Measurements from ENCODE around the gene REC8. TPM values are rescaled to one million over a fixed set of nuclear protein-coding genes. Genes with fewer than 3 reads are reported as not detected.

REC8 gene
- polyA plus RNA-seq, 4 donors = 46.0 to 93.7 (median 68.0) TPM

DNA sequence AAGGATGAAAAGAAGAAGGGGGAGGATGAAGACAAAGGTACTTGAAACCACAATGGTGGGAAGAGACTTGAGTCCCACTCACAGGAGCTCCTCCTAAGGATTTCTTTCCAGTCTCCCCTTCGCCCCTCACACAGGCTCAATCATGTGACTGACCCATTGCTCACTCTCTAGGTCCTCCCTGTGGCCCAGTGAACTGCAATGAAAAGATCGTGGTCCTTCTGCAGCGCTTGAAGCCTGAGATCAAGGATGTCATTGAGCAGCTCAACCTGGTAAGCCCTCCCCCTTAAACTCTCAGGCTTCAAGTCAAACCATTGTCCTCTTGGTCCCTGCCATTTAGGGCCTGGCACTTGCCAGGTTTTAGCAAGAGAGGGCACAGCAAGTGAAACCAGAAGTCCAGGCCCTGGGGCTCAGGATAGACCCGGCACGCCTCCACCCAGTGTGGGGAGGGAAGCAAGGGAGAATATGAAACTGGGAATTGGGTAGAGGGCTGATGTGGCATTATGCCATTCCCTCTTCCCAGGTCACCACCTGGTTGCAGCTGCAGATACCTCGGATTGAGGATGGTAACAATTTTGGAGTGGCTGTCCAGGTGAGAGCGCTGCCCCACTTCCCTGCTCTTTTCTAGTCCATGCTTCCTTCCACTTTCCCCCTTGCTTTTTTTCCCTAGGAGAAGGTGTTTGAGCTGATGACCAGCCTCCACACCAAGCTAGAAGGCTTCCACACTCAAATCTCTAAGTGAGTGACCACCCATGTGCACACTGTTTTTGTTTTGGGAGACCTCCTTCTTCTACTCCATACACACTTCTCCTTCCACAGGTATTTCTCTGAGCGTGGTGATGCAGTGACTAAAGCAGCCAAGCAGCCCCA is 34.1 kb upstream of the REC8 start:
- DNase-seq (ENCODE audit: low read depth in 4 of 4, low spot score in 2 of 4) = no peak

DNA sequence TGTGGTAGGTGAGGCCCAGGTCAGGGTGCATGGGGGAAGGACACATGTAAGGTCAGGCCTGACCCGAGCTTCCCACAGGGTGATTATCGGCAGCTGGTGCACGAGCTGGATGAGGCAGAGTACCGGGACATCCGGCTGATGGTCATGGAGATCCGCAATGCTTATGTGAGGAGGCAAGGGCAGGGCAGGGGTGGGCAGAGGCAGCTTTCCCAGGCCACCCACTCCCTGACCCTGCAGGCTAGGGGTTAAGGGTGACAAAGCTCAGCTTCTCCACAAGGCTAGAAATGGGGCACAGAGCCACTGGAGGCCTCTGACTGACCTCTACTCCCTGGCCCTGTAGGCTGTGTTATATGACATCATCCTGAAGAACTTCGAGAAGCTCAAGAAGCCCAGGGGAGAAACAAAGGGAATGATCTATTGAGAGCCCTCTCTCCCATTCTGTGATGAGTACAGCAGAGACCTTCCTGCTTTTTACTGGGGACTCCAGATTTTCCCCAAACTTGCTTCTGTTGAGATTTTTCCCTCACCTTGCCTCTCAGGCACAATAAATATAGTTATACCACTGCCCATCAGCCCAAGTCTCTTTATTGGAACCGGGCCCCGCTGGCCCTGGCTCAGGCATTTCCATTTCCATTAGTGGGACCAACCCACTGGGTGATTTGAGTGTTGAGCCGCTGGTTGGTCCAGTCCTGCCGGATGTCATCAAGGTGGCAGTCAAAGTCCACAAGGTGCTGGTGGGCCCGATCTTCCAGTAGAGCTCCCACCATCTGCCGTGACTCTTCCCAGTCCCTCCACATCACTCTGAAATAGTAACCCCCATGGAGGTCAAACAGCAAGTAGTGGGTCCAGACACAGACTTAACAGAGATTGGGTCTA is 33.2 kb upstream of the REC8 start:
- DNase-seq (ENCODE audit: low read depth in 4 of 4, low spot score in 2 of 4) = no peak

GRCh38 chr14:24139272-24139934 is 32.5 kb upstream of the REC8 start:
- no peak for DNase-seq (ENCODE audit: low read depth in 4 of 4, low spot score in 2 of 4)

GRCh38 chr14:24141097-24141880 is 30.6 kb upstream of the REC8 start, which contains the start of gene EMC9:
Gene EMC9 (minus strand): TSS chr14:24141591. CDS start chr14:24141304, 287 bp downstream.
- DNase-seq (ENCODE audit: low read depth in 4 of 4, low spot score in 2 of 4) = peak; percentile 98 to 100 (median 99)

- no peak for DNase-seq (ENCODE audit: low read depth in 4 of 4, low spot score in 2 of 4)
Observed at GRCh38 chr14:24143511-24143910, 28.4 kb upstream of the REC8 start.

DNA sequence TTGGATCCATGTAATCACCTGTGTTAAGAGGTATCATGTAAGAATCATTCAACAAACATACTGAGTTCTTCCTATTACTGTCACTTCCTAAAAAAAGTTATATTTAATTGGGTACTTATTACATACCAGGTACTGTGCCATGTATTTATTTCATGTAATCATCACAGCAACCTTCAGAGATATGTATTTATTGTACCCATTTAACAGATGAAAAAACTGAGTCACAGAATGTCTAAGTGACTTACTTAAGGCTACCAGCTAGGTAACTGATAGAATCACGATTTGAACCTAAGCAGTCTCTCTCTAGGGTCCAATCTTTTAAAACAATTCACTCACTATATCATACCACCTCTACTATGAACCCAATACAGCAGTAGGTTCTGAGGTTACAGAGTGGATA is 27.4 kb upstream of the REC8 start:
- no peak for DNase-seq (ENCODE audit: low read depth in 4 of 4, low spot score in 2 of 4)

- DNase-seq (ENCODE audit: low read depth in 4 of 4, low spot score in 2 of 4) = no peak
Observed at GRCh38 chr14:24145219-24145618, 26.7 kb upstream of the REC8 start.

GRCh38 chr14:24145690-24146452 is 26.0 kb upstream of the REC8 start:
- DNase-seq (ENCODE audit: low read depth in 4 of 4, low spot score in 2 of 4) = peak in 1 of 4 donors; percentile 50

DNA sequence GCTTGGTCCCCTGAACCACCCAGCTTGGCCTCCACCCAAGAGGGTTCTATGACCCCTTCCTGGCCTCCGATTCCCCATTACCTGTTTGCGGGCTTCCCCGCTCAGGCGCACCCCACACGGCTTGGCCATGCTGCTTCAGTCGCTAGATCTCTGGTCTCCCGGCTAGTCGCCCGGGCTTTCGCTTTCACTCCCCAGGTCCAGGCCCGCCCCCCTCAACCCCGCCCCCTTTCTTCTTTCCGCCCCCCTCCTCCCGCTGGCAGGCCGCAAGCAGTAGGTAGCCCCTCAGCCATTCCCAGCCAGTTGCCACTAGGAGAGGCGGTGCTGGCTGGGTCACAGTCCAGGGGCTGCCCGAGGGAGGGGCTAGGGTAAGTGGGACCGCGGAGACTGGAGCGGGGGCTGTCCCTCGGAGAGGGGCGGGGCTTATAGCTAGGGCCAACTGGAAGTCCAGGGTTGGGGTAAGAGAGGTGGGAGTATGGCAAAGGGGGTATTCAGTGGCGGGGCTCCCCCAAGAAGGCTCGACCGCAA is 25.4 kb upstream of the REC8 start, which contains the start of gene PSME2:
TSS of gene PSME2 (minus strand) at position 158 of the 525 bp plus-strand sequence. CDS start at position 129, 29 bp downstream.
- peak; percentile 83 to 94 (median 90) for DNase-seq (ENCODE audit: low read depth in 4 of 4, low spot score in 2 of 4)

GRCh38 chr14:24146978-24147760 is 24.7 kb upstream of the REC8 start, which contains the start of gene RNF31:
Gene RNF31 (plus strand): TSS chr14:24147498. CDS start chr14:24147699, 201 bp downstream.
- peak; percentile 89 to 98 (median 94) for DNase-seq (ENCODE audit: low read depth in 4 of 4, low spot score in 2 of 4)

DNA sequence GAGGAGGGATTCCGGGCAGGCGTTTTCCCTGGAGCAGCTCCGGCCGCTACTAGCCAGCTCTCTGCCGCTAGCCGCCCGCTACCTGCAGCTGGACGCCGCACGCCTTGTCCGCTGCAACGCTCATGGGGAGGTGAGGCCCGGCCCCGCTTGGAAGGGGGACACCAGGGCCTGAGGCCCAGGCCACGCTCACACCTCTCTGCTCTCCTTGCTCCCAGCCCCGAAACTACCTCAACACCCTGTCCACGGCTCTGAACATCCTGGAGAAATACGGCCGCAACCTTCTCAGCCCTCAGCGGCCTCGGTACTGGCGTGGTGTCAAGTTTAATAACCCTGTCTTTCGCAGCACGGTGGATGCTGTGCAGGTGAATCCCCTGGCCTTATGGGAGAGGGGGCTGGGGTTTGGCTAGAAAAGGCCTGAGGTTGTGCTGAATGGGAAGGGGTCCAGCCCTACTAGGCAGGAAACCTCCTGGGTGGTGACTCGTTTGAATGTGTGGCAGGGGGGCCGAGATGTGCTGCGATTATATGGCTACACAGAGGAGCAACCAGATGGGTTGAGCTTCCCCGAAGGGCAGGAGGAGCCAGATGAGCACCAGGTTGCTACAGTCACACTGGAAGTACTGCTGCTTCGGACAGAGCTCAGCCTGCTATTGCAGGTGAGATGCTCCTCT is 24.0 kb upstream of the REC8 start:
- no peak for DNase-seq (ENCODE audit: low read depth in 4 of 4, low spot score in 2 of 4)

- DNase-seq (ENCODE audit: low read depth in 4 of 4, low spot score in 2 of 4) = no peak
Observed at GRCh38 chr14:24149302-24149969, 22.4 kb upstream of the REC8 start.

- no peak for DNase-seq (ENCODE audit: low read depth in 4 of 4, low spot score in 2 of 4)
Observed at GRCh38 chr14:24150061-24150460, 21.8 kb upstream of the REC8 start.

DNA sequence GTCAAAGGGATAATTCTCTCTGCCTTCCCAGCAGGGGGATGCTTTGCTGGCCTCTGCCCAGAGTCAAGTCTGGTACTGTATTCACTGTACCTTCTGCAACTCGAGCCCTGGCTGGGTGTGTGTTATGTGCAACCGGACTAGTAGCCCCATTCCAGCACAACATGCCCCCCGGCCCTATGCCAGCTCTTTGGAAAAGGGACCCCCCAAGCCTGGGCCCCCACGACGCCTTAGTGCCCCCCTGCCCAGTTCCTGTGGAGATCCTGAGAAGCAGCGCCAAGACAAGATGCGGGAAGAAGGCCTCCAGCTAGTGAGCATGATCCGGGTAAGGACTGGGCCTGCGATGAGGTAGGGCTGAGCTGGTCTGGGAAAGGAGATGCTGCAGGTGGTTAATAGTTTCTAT is 21.3 kb upstream of the REC8 start:
- no peak for DNase-seq (ENCODE audit: low read depth in 4 of 4, low spot score in 2 of 4)

DNA sequence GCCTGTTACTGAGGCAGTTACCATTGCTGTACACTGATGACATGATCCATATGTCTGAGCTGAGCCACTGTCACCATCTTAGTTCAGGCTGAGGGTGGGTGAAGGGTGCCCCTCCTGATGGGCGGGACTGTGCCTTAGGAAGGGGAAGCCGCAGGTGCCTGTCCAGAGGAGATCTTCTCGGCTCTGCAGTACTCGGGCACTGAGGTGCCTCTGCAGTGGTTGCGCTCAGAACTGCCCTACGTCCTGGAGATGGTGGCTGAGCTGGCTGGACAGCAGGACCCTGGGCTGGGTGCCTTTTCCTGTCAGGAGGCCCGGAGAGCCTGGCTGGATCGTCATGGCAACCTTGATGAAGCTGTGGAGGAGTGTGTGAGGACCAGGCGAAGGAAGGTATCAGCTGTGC is 20.9 kb upstream of the REC8 start:
- DNase-seq (ENCODE audit: low read depth in 4 of 4, low spot score in 2 of 4) = no peak

- no peak for DNase-seq (ENCODE audit: low read depth in 4 of 4, low spot score in 2 of 4)
Observed at GRCh38 chr14:24151404-24152080, 20.3 kb upstream of the REC8 start.
